GM18909 (cell line): Measurements from ENCODE around the gene ZPBP.
A peak's percentile ranks its signal among the peaks of the same experiment; 100 is the strongest.

ENCODE experiments used
- ATAC-seq: cut with Tn5 transposase; IDR thresholded peaks from one replicate; pipeline ENCODE4 v1.9.1; 2021; ENCODE audit warnings: mild to moderate bottlenecking; ENCODE audit not compliant: unreplicated experiment, poor library complexity

Gene ZPBP

GRCh38 chr7:50092579-50093491, at the start of gene ZPBP:
Gene ZPBP, minus strand, starts transcription at chr7:50093246. Its CDS starts 52 bp downstream, at chr7:50093194.
- peak; percentile 83 for ATAC-seq

- peak; percentile 36 for ATAC-seq
Observed at GRCh38 chr7:50142425-50143017, 49.5 kb upstream of the ZPBP start.

GRCh38 chr7:50141854-50142253, 48.8 kb upstream of the ZPBP start:
- ATAC-seq, result no peak

DNA sequence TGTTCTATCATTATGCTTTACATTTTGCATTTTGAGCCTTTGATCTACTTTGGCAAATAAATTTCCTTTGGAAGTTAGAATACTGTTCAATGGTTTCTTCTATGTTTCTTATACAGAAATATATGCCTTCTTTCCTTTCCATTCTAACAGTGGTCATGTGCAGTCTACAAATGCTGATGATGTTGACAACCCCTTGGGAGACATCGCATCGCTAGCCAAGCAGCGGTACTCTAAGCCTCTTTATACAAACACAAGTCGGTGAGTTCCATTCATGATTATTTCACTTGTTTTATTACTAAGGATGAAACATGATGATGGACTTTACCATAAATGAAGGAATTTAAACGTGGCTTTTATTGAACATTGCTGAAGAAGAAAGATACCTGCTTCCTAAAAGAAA, 48.1 kb upstream of the ZPBP start:
- no peak for ATAC-seq

GRCh38 chr7:50140688-50141087, 47.6 kb upstream of the ZPBP start:
- no peak for ATAC-seq

DNA sequence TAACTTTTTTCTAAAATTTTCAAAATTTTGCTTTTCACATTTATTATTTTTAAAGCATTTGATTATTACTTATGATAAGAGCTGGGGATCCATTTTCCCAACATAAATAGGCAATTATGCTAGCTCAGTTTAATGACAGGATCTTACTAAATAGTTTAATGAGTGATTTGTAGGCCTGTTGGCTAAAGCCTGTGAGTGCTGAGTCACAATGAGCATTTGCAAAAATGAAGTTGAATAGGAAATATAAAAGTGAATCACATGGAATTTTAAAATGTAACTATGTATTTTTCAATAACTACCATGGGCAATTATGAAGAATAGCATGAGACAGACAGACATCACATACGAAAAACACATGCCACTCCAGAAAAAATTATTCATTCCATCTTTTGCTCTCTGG, 45.1 kb upstream of the ZPBP start:
- no peak for ATAC-seq

DNA sequence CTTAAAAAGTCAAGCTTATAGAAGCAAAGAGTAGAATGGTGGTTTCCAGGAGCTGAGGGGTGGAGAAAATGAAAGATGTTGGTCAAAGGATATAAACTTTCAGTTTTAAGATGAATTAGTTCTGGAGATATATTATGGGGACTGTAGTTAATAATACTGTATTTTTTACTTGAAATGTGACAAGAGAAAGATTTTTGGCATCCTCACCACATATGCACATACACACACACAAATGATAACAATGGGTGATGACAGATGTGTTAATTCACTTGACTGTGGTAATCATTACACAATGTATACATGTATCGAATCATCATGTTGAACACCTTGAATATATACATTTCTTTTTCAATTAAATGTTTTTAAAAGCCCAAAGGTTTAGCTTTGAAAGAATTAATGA, 32.7 kb upstream of the ZPBP start:
- no peak for ATAC-seq

GRCh38 chr7:50121286-50121685, 28.2 kb upstream of the ZPBP start:
- peak; percentile 84 for ATAC-seq

DNA sequence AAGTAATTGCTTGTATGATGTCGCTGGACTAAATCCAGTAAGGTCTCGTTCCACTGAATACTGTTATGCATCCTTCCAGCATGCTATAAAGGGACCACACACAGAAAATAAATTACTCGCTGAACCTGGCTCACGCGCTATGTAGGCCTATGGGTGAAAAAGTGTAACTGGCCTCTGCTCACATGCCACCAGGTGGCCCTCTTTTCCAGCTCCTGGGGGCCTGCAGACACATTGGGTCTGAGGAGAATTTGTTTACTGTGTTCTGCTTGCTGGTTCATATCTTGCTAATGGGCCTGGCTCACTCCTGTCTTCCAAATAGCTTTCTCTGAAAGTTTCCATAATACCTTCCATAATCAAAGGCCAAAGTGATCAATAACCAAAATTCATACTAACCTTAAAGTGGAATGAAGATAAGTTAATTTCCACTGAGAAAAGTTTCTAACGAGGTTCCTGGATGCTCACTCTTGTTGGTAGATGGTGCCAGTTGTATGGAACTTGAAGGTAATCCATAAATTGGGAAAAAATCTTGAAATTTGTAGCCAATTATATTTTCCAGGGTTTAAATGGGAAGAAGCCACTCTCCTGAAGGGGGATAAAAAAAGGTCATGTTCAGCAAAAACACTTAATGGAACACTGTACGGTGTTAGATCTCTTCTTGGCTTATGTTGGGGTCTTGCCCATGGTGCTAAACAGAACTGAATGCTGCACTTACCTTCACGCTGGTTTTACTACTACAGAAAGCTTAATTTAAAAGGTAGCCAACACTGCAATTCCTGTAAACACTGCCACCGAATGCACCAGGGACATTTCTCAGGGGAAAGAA, 27.0 kb upstream of the ZPBP start:
- peak; percentile 81 for ATAC-seq

DNA sequence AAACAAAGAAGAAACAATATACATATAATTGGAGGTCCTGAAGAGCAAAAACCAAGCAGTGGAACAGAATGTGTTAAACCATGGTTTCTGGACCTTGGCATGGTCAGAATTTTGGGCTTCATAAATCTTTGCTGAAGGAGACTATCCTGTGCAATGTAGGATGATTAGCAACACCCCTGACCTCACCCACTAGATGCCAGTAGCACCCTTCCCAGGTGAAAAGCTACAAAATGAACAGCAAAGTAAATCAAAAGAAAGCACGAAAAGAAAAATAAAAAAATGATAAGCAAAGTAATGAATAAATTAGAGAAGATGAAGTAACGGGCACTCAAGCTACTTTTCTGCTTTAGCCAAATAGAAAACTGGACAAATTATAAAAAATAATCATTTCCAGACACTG, 19.2 kb upstream of the ZPBP start:
- ATAC-seq, result no peak

- no peak for ATAC-seq
Observed at GRCh38 chr7:50101873-50102272, 8.8 kb upstream of the ZPBP start.

DNA sequence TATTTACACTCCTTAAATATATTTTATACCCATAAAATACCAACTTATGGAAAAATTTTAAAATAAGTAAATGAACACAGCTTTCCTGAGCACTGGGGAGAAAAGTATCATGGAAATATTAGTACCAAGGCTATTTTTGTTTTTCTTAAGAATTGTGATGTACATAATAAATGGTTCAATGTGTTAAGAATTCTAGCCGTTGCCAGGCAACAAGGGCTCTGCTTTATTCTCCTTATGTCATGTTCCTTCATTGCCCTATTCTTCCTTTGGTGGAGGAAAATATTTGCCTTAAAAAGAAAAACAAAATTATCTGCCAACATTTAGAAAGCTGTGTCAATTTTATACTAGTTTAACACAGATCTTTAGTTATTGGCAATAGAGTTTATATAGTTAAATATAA, 2.6 kb upstream of the ZPBP start:
- no peak for ATAC-seq

DNA sequence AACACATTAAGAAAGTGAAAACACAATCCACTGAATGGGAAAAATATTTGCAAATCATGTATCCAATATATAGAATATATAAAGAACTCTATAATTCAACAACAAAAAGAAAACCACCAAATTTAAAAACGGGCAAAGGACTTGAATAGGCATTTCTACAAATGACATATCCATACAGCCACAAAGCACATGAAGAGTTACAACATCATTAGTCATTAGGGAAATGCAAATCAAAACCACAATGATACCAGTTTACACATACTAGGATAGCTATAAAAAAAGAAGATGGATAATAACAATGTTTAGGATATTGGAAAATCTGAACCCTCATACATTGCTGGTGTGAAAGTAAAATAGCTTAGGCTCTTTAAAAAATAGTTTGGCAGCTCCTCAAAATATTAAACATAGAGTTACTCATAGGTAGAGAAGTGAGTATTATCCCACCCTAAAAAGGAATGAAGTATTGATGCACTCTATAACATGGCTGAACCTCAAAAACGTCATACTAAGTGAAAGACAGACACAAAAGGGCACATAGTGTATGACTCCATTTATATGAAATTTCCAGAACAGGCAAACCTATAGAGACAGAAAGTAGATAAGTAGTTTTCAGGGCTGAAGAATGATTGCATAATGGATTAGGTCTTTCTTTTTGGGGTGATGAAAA, 4.5 kb downstream of the ZPBP start:
- ATAC-seq, result no peak

- ATAC-seq, result no peak
Observed at GRCh38 chr7:50085344-50085743, 7.7 kb downstream of the ZPBP start.

DNA sequence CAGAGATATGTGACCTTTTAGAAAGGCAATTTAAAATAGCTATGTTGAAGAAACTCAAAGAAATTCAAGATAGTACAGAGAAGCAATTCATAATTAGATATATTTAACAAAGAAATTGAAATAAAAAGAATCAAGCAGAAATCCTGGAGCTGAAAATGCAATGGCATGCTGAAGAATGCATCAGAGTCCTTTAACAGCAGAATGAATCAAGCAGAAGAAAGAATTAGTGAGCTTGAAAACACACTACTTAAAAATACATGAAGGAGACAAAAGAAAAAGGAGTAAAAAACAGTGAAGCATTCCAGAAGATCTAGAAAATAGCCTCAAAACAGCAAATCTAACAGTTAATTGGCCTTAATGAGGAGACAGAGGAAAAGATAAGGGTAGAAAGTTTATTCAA, 20.0 kb downstream of the ZPBP start:
- ATAC-seq, result no peak

DNA sequence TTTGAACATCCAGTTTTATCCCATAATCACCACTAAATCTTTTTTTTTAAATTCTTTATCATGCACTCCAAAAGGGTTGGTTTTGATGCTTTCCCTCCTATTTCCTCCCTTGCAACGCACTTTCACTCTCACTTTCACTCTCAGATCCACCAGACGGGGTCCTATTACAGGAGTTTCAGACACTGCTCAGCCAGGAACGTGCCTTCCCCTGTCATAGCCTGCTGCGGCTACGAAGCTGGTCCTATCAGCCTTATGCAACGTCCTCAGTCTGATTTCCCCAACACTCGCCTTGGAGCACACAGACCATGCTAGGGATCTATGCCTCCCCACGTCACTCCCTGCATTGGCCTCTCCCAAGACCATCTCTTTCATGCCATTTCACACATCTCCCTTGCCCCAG, 23.4 kb downstream of the ZPBP start:
- peak; percentile 88 for ATAC-seq

GRCh38 chr7:50068850-50069551, 24.0 kb downstream of the ZPBP start:
- peak; percentile 68 for ATAC-seq

GRCh38 chr7:50068026-50068425, 25.0 kb downstream of the ZPBP start:
- ATAC-seq, result peak; percentile 61

GRCh38 chr7:50062951-50063350, 30.1 kb downstream of the ZPBP start:
- no peak for ATAC-seq

- no peak for ATAC-seq
Observed at GRCh38 chr7:50056131-50056530, 36.9 kb downstream of the ZPBP start.
